Stomach (tissue), 4 donors: Measurements from ENCODE around the gene LVRN.

ENCODE experiments used
- POLR2A ChIP-seq, 4 donors: fragments of 450-650 bp; IDR thresholded peaks; one replicate each; pipeline ENCODE4 v1.6.1; 2016; ENCODE audit warnings: antibody characterized with exemption in 4 of 4, control low read depth in 2 of 4, mild to moderate bottlenecking in 1 of 4, moderate library complexity in 1 of 4
- POLR2AphosphoS5 ChIP-seq, 3 donors: sonication (generic); formaldehyde crosslinking; IDR thresholded peaks; one replicate each; pipeline ENCODE4 v1.6.1; 2016; ENCODE audit warnings: antibody characterized with exemption in 3 of 3
- TF ChIP-seq, protein P1 (sequence below), 7 experiments: fragments of 450-650 bp in 4 of 7; fragments of 200-600 bp in 3 of 7; sonication (generic) in 3 of 7; IDR thresholded peaks; one replicate each; pipeline ENCODE4 v1.5.1; 2016 to 2019; ENCODE audit warnings: antibody characterized with exemption in 7 of 7, control low read depth in 2 of 7, mild to moderate bottlenecking in 1 of 7

DNA sequence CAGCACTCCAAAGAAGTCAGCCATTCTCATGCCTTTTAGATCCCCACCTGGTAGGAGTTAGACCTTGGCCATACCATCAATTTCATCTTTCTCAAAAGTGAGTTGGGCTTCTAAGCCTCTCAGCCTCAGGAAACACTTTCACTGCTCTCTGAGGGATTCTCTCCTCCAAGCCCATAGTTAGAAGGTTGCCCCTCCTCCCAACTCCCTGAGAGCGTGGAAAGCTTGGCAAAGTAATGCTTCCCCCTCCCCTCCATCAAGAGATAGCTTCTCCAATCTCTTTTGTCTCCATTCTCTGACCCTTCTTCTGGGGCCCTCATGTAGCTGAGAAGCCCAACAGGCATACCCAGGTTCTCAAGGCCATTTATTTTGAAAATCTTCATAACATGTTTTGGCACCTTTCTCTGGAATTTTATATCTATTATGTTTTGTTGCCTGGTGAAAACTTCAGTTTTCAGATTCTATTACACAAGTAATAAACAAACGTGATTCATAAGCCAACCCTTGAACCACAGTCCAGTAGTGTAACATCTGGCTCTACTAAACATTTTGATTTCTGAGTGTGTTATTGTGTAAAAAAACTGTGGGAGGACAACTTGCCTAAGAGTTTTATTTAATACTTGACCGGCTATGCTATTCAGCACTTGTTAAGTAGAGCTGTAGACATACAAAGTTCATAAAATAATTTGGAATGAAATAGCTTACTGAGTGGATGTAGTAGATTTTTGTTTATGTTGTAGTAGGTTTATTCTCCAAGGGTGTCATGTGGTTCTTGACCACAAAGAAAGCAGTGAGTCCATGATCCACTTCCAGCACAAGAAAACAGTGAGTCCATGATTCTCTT lies 17.1 kb downstream of the LVRN start:
- peak in 1 of 3 donors; percentile 20 for TF ChIP-seq POLR2AphosphoS5 (IDR thresholded peaks at IDR 0.05)
- TF ChIP-seq, protein P1, sequence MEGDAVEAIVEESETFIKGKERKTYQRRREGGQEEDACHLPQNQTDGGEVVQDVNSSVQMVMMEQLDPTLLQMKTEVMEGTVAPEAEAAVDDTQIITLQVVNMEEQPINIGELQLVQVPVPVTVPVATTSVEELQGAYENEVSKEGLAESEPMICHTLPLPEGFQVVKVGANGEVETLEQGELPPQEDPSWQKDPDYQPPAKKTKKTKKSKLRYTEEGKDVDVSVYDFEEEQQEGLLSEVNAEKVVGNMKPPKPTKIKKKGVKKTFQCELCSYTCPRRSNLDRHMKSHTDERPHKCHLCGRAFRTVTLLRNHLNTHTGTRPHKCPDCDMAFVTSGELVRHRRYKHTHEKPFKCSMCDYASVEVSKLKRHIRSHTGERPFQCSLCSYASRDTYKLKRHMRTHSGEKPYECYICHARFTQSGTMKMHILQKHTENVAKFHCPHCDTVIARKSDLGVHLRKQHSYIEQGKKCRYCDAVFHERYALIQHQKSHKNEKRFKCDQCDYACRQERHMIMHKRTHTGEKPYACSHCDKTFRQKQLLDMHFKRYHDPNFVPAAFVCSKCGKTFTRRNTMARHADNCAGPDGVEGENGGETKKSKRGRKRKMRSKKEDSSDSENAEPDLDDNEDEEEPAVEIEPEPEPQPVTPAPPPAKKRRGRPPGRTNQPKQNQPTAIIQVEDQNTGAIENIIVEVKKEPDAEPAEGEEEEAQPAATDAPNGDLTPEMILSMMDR (IDR thresholded peaks at IDR 0.05): no peak
- no peak for TF ChIP-seq POLR2A (IDR thresholded peaks at IDR 0.05)
